ENCODE data around the gene DEFB131B.
"Not testable (repeated sequence)": the region's sequence is repeated elsewhere in the genome, so short reads cannot be mapped to it uniquely, and the experiment has no call there.

The DEFB131B gene, protein sequence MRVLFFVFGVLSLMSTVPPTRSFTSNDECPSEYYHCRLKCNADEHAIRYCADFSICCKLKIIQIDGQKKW

DNA sequence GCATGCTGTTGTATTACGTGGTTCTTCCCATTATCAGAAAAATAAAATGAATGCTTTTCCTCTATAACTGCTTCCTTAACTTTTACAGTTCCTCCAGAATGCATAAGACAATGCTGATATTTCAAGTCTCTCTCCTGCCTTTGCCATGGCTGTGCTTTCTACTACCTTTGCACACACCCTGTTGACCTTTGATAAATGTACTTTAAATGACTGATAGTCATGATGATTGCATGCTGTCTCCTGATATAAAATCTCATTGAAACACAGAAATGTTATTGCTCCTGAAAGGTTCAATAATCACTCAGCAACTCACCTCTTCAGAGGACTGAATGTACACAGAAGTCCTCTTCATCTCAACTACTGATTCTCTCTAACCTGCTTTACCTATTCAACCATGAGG lies at the start of gene DEFB131B:
Gene DEFB131B, plus strand, starts transcription at position 395 of the 400 bp plus-strand sequence. Its CDS starts 0 bp downstream, at position 395.
- H3K4me1 ChIP-seq (ENCODE audit: control insufficient read depth in 1 of 2, insufficient read depth in 1 of 2, low read depth in 1 of 2, low read length in 1 of 2); H3K27ac ChIP-seq; H3K4me3 ChIP-seq (ENCODE audit: low read depth in 1 of 2, low read length in 1 of 2); H3K27me3 ChIP-seq; H3K9me3 ChIP-seq; H3K36me3 ChIP-seq: not testable (repeated sequence)

DNA sequence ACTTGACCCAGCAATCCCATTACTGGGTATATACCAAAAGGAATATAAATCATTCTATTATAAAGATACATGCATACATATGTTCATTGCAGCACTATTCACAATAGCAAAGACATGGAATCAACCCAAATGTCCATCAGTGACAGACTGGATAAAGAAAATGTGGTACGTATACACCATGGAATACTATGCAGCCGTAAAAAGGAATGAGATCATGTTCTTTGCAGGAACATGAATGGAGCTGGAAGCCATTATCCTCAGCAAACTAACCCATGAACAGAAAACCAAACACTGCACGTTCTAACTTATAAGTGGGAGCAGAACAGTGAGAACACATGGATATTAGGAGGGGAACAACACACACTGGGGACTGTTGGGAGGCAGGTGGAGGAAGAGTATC lies 49.0 kb upstream of the DEFB131B start:
- H3K27ac ChIP-seq = not testable (repeated sequence)

GRCh38 chr11:71829686-71830085 lies 48.6 kb upstream of the DEFB131B start:
- H3K36me3 ChIP-seq; H3K27me3 ChIP-seq; H3K4me1 ChIP-seq (ENCODE audit: control insufficient read depth in 1 of 2, insufficient read depth in 1 of 2, low read depth in 1 of 2, low read length in 1 of 2); H3K4me3 ChIP-seq (ENCODE audit: low read depth in 1 of 2, low read length in 1 of 2); H3K9me3 ChIP-seq; H3K27ac ChIP-seq: not testable (repeated sequence)

More for the DNA sequence above, 49.0 kb upstream of the DEFB131B start:
- H3K4me3 ChIP-seq (ENCODE audit: low read depth in 1 of 2, low read length in 1 of 2); H3K4me1 ChIP-seq (ENCODE audit: control insufficient read depth in 1 of 2, insufficient read depth in 1 of 2, low read depth in 1 of 2, low read length in 1 of 2); H3K9me3 ChIP-seq; H3K36me3 ChIP-seq; H3K27me3 ChIP-seq: not testable (repeated sequence)

- not testable (repeated sequence) for H3K27ac ChIP-seq; H3K4me3 ChIP-seq (ENCODE audit: low read depth in 1 of 2, low read length in 1 of 2); H3K27me3 ChIP-seq
Measured at GRCh38 chr11:71832811-71833210, 45.4 kb upstream of the DEFB131B start, which contains the start of gene DEFB108B. TSS of gene DEFB108B (plus strand) at chr11:71833200. CDS start at chr11:71833200, 0 bp downstream.

DNA sequence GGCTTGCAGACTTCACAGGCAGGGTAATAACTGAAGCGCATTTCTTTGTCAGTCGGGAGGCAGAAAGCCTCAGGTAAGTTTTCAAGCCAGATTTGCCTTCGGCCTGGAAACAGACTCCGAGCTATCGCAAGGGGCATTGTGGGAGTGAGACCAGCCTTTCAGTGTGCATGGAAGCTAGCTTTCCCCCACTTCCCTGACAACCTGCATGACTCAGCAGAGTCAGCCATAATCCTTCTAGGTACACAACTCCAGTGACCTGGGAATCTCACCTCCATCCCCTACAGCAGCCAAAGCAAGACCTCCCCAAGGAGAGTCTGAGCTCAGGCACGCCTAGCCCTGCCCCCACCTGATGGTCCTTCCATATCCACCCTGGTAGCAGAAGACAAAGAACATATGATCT lies 35.5 kb upstream of the DEFB131B start:
- H3K4me3 ChIP-seq (ENCODE audit: low read depth in 1 of 2, low read length in 1 of 2); H3K27ac ChIP-seq; H3K4me1 ChIP-seq (ENCODE audit: control insufficient read depth in 1 of 2, insufficient read depth in 1 of 2, low read depth in 1 of 2, low read length in 1 of 2); H3K27me3 ChIP-seq; H3K9me3 ChIP-seq; H3K36me3 ChIP-seq: not testable (repeated sequence)

More at GRCh38 chr11:71832811-71833210, 45.4 kb upstream of the DEFB131B start, which contains the start of gene DEFB108B:
- not testable (repeated sequence) for H3K4me1 ChIP-seq (ENCODE audit: control insufficient read depth in 1 of 2, insufficient read depth in 1 of 2, low read depth in 1 of 2, low read length in 1 of 2); H3K36me3 ChIP-seq; H3K9me3 ChIP-seq

DNA sequence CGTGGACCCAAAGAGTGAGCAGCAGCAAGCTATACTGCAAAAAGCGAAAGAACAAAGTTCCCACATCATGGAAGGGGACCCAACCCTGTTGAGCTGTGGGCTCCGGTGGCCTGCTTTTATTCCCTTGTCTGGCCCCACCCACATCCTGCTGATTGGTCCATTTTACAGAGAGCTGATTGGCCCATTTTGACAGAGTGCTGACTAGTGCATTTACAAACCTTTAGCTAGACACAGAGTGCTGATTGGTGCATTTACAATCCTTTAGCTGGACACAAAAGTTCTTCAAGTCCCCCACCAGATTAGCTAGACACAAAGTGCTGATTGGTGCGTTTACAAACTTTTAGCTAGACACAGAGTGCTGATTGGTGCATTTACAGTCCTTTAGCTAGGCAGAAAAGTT lies 34.9 kb upstream of the DEFB131B start:
- H3K4me1 ChIP-seq (ENCODE audit: control insufficient read depth in 1 of 2, insufficient read depth in 1 of 2, low read depth in 1 of 2, low read length in 1 of 2); H3K4me3 ChIP-seq (ENCODE audit: low read depth in 1 of 2, low read length in 1 of 2); H3K27me3 ChIP-seq; H3K27ac ChIP-seq; H3K36me3 ChIP-seq; H3K9me3 ChIP-seq: not testable (repeated sequence)

- Histone ChIP-seq H3K27ac (no peak overlapping the region), H3K27me3 (no peaks in the 10 kb centered on the region), H3K9me3 (no peaks in the 10 kb centered on the region), H3K4me1 (ENCODE audit: control insufficient read depth in 1 of 2, insufficient read depth in 1 of 2, low read depth in 1 of 2, low read length in 1 of 2) (no peaks in the 10 kb centered on the region), H3K36me3 (no peaks in the 10 kb centered on the region), H3K4me3 (ENCODE audit: low read depth in 1 of 2, low read length in 1 of 2) (no peak overlapping the region)
- TF ChIP-seq, protein P1, sequence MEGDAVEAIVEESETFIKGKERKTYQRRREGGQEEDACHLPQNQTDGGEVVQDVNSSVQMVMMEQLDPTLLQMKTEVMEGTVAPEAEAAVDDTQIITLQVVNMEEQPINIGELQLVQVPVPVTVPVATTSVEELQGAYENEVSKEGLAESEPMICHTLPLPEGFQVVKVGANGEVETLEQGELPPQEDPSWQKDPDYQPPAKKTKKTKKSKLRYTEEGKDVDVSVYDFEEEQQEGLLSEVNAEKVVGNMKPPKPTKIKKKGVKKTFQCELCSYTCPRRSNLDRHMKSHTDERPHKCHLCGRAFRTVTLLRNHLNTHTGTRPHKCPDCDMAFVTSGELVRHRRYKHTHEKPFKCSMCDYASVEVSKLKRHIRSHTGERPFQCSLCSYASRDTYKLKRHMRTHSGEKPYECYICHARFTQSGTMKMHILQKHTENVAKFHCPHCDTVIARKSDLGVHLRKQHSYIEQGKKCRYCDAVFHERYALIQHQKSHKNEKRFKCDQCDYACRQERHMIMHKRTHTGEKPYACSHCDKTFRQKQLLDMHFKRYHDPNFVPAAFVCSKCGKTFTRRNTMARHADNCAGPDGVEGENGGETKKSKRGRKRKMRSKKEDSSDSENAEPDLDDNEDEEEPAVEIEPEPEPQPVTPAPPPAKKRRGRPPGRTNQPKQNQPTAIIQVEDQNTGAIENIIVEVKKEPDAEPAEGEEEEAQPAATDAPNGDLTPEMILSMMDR (IDR thresholded peaks at IDR 0.05) = no peak
Measured at GRCh38 chr11:71843858-71844257, 34.4 kb upstream of the DEFB131B start.

- not testable (repeated sequence) for H3K27ac ChIP-seq; H3K27me3 ChIP-seq; H3K4me3 ChIP-seq (ENCODE audit: low read depth in 1 of 2, low read length in 1 of 2); H3K4me1 ChIP-seq (ENCODE audit: control insufficient read depth in 1 of 2, insufficient read depth in 1 of 2, low read depth in 1 of 2, low read length in 1 of 2); H3K36me3 ChIP-seq; H3K9me3 ChIP-seq
Measured at GRCh38 chr11:71853895-71854294, 24.4 kb upstream of the DEFB131B start.

DNA sequence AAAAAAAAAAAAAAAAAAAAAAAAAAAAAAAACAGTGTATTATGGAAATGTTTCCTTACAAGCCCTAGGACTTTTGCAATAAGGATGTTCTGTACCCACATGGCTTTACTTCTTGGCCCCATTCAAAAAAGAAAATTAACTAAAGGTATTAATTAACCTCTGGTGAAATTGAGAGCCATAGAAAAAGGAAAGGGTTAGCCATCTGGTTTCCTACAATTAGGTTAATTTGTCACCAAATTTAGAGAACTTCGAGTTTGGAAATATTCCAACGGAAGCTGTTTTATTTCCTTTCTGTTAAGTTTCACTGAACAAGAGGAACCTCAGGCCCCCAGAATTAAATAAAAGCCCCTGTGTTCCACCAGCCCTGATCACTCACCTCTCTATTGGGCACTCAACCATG lies 22.4 kb upstream of the DEFB131B start:
- H3K9me3 ChIP-seq; H3K27ac ChIP-seq; H3K4me1 ChIP-seq (ENCODE audit: control insufficient read depth in 1 of 2, insufficient read depth in 1 of 2, low read depth in 1 of 2, low read length in 1 of 2); H3K4me3 ChIP-seq (ENCODE audit: low read depth in 1 of 2, low read length in 1 of 2); H3K36me3 ChIP-seq; H3K27me3 ChIP-seq: not testable (repeated sequence)

DNA sequence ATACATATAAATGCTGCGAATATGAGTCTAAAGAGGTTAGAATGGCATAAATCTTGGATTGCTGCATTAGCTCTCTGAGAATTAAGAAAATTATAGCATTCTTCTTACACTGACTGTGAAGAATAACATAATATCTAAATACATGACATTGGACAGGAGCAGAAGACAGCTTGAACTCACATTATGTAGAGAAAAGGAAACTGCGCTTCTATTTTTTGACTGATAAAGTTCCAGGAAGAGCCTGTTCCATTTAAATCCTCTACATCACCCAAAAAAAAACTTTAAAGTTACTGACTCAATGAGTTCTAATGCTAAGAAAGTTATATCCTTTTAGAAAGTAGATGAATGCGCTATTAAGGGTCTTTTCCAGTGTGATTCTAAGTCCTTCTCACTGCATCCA lies 17.4 kb upstream of the DEFB131B start:
- H3K36me3 ChIP-seq; H3K9me3 ChIP-seq; H3K27me3 ChIP-seq; H3K4me3 ChIP-seq (ENCODE audit: low read depth in 1 of 2, low read length in 1 of 2); H3K27ac ChIP-seq; H3K4me1 ChIP-seq (ENCODE audit: control insufficient read depth in 1 of 2, insufficient read depth in 1 of 2, low read depth in 1 of 2, low read length in 1 of 2): not testable (repeated sequence)

DNA sequence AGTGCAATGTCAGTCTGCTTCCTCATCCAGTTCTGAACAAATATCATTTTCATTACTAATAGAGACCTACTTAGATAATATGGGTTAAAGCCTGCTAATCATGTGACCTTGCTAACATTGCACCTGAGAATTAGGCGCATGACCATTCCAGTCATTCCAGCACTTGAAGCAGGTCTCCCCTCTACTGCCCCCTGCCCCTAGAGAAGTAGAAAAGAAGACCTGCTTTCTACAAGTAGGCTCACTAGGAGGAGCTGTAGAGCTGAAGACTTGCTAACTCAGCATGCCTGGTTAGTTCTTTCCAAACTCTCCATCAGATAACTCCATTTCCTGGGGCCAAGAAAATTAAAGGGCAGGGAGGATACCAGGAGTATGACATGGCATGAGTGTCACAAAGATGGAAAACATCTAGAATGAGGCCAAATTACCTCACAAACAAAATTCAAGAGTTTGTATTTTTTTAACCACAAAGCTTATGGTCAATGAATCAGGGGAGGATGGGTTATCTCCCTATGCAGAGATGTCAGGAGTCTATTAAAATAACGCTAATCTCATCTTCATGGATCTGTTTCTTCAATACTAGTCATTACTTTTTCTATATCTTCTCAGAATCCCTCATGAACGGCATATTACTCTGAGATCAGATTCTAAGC lies 14.2 kb upstream of the DEFB131B start:
- H3K9me3 ChIP-seq; H3K4me1 ChIP-seq (ENCODE audit: control insufficient read depth in 1 of 2, insufficient read depth in 1 of 2, low read depth in 1 of 2, low read length in 1 of 2); H3K27ac ChIP-seq; H3K27me3 ChIP-seq; H3K4me3 ChIP-seq (ENCODE audit: low read depth in 1 of 2, low read length in 1 of 2); H3K36me3 ChIP-seq: not testable (repeated sequence)

DNA sequence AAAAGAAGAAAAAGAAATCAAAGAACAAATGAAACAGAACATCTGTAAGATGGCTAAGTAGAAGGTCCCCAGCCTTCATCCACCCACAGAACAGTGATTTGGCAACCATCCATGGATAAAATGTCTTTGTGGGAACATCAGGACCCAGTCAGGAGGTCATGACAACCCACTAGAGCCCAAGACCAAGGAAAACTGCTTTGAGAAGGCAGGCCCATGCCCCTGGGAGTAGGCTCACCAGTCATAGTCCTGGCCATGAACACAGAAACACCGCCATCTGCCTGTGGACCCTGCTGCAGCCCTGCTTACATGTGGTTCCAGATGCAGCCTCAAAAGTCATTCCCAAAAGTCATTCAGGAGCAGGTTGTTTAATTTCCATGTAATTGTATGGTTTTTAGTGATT lies 11.0 kb upstream of the DEFB131B start:
- not testable (repeated sequence) for H3K27ac ChIP-seq; H3K4me1 ChIP-seq (ENCODE audit: control insufficient read depth in 1 of 2, insufficient read depth in 1 of 2, low read depth in 1 of 2, low read length in 1 of 2)

DNA sequence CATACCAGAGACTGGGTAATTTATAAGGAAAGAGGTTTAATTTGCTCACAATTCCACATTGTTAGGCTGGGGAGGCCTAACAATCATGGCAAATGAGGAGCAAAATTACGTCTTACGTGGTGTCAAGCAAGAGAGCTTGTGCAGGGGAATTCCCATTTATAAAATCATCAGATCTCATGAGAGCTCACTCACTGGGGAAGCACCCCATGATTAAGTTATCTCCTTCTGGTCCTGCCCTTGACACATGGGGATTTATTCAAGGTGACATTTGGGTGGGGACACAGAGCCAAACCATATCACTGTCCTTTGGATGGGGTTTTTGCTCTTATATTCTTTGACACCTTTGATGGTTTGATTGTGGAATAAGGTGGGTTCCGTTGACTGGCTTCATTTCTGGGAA lies 8.3 kb upstream of the DEFB131B start:
- not testable (repeated sequence) for H3K27me3 ChIP-seq; H3K4me3 ChIP-seq (ENCODE audit: low read depth in 1 of 2, low read length in 1 of 2); H3K27ac ChIP-seq

More for the DNA sequence above, 11.0 kb upstream of the DEFB131B start:
- H3K9me3 ChIP-seq; H3K27me3 ChIP-seq; H3K36me3 ChIP-seq; H3K4me3 ChIP-seq (ENCODE audit: low read depth in 1 of 2, low read length in 1 of 2): not testable (repeated sequence)

More for the DNA sequence above, 8.3 kb upstream of the DEFB131B start:
- H3K36me3 ChIP-seq; H3K4me1 ChIP-seq (ENCODE audit: control insufficient read depth in 1 of 2, insufficient read depth in 1 of 2, low read depth in 1 of 2, low read length in 1 of 2); H3K9me3 ChIP-seq: not testable (repeated sequence)

Measured in neutrophil (primary cell).